HepG2 (cell line): ENCODE results near the gene ZNF483. TPM values are rescaled to one million over a fixed set of nuclear protein-coding genes. Genes with fewer than 3 reads are reported as not detected.

Source experiments
- CREBL2 ChIP-seq: sonication (generic); formaldehyde crosslinking; IDR thresholded peaks from 2 replicates; pipeline ENCODE4 v1.8.1; 2023; ENCODE audit warnings: missing genetic modification reagents, mild to moderate bottlenecking, borderline replicate concordance
- E2F1 ChIP-seq: sonication (generic); formaldehyde crosslinking; IDR thresholded peaks from 2 replicates; pipeline ENCODE4 v1.5.0; 2020; ENCODE audit warnings: missing genetic modification reagents
- ERF ChIP-seq: IDR thresholded peaks from 2 replicates; pipeline ENCODE4 v1.6.1; 2018; ENCODE audit warnings: missing biosample characterization, missing genetic modification reagents
- GZF1 ChIP-seq: sonication (generic); formaldehyde crosslinking; IDR thresholded peaks from 2 replicates; pipeline ENCODE4 v1.5.1; 2020; ENCODE audit warnings: mild to moderate bottlenecking, missing genetic modification reagents
- IRX3 ChIP-seq: sonication (generic); formaldehyde crosslinking; IDR thresholded peaks from 2 replicates; pipeline ENCODE4 v1.8.1; 2023; ENCODE audit warnings: mild to moderate bottlenecking, low read depth, missing genetic modification reagents, borderline replicate concordance
- NCOA5 ChIP-seq: sonication (generic); formaldehyde crosslinking; IDR thresholded peaks from 2 replicates; pipeline ENCODE4 v1.4.0; 2020; ENCODE audit warnings: missing genetic modification reagents
- NFYB ChIP-seq: sonication (generic); formaldehyde crosslinking; IDR thresholded peaks from 2 replicates; pipeline ENCODE4 v1.4.0; 2020; ENCODE audit warnings: missing genetic modification reagents
- NR1H2 ChIP-seq: sonication (generic); formaldehyde crosslinking; IDR thresholded peaks from 2 replicates; pipeline ENCODE4 v1.8.1; 2022; ENCODE audit warnings: low read depth, missing genetic modification reagents, borderline replicate concordance
- PCBP2 ChIP-seq: fragments of 200-400 bp; formaldehyde crosslinking; optimal IDR thresholded peaks from 2 replicates; pipeline ENCODE3; 2018; ENCODE audit warnings: low read length, low read depth; ENCODE audit not compliant: poor library complexity, severe bottlenecking
- RFXANK ChIP-seq: IDR thresholded peaks from 2 replicates; pipeline ENCODE4 v1.6.1; 2016
- SAFB2 ChIP-seq: sonication (generic); formaldehyde crosslinking; IDR thresholded peaks from 2 replicates; pipeline ENCODE4 v1.5.1; 2020; ENCODE audit warnings: missing genetic modification reagents, low read depth, mild to moderate bottlenecking, borderline replicate concordance
- SNAPC5 ChIP-seq: sonication (generic); formaldehyde crosslinking; IDR thresholded peaks from 2 replicates; pipeline ENCODE4 v1.8.1; 2023; ENCODE audit warnings: mild to moderate bottlenecking, missing genetic modification reagents, borderline replicate concordance
- SP140L ChIP-seq: sonication (generic); formaldehyde crosslinking; IDR thresholded peaks from 2 replicates; pipeline ENCODE4 v1.4.0; 2020; ENCODE audit warnings: missing genetic modification reagents, borderline replicate concordance
- TAF1 ChIP-seq: sonication (generic); formaldehyde crosslinking; IDR thresholded peaks from 2 replicates; pipeline ENCODE4 v1.4.0; 2020; ENCODE audit warnings: missing genetic modification reagents
- ZBTB49 ChIP-seq: sonication (generic); formaldehyde crosslinking; IDR thresholded peaks from 2 replicates; pipeline ENCODE4 v1.4.0; 2020; ENCODE audit warnings: missing genetic modification reagents, borderline replicate concordance
- ZC3H13 ChIP-seq: sonication (generic); formaldehyde crosslinking; IDR thresholded peaks from 2 replicates; pipeline ENCODE4 v1.8.1; 2023; ENCODE audit warnings: mild to moderate bottlenecking, missing genetic modification reagents, moderate library complexity
- ZMAT5 ChIP-seq: sonication (generic); formaldehyde crosslinking; IDR thresholded peaks from 2 replicates; pipeline ENCODE4 v1.5.0; 2020; ENCODE audit warnings: mild to moderate bottlenecking, low read depth, missing genetic modification reagents, borderline replicate concordance
- ZNF121 ChIP-seq: sonication (generic); formaldehyde crosslinking; IDR thresholded peaks from 2 replicates; pipeline ENCODE4 v1.5.0; 2020; ENCODE audit warnings: mild to moderate bottlenecking, missing genetic modification reagents
- ZNF3 ChIP-seq: IDR thresholded peaks from 2 replicates; pipeline ENCODE4 v1.7.0; 2017; ENCODE audit warnings: inconsistent platforms
- ZNF354B ChIP-seq: sonication (generic); formaldehyde crosslinking; IDR thresholded peaks from 2 replicates; pipeline ENCODE4 v1.8.0; 2022; ENCODE audit warnings: mild to moderate bottlenecking, missing genetic modification reagents
- ZNF572 ChIP-seq: sonication (generic); formaldehyde crosslinking; IDR thresholded peaks from 2 replicates; pipeline ENCODE4 v1.5.1; 2020; ENCODE audit warnings: mild to moderate bottlenecking, missing genetic modification reagents
- ZNF580 ChIP-seq: IDR thresholded peaks from 2 replicates; pipeline ENCODE4 v1.6.1; 2016; ENCODE audit warnings: low read depth, borderline replicate concordance
- ZNF788 ChIP-seq: sonication (generic); formaldehyde crosslinking; IDR thresholded peaks from 2 replicates; pipeline ENCODE4 v1.5.0; 2020; ENCODE audit warnings: mild to moderate bottlenecking, missing genetic modification reagents, borderline replicate concordance
- ZNF850 ChIP-seq: sonication (generic); formaldehyde crosslinking; conservative IDR thresholded peaks from 2 replicates; pipeline ENCODE4 v1.9.0; 2021; ENCODE audit warnings: mild to moderate bottlenecking, missing genetic modification reagents
- ZSCAN31 ChIP-seq: sonication (generic); formaldehyde crosslinking; IDR thresholded peaks from 2 replicates; pipeline ENCODE4 v1.5.0; 2020; ENCODE audit warnings: low read depth, mild to moderate bottlenecking, missing genetic modification reagents
- polyA plus RNA-seq, 8 experiments: library from polyadenylated mRNA; depleted of rRNA in 3 of 8; stranded (reverse) in 7 of 8; unstranded in 1 of 8; fragments of >200 nt; fragmentation: Illumina TruSeq in 4 of 8; extraction: Trizol in 4 of 8; gene quantifications; 2 replicates each; pipeline versions ENCODE4 v1.2.1 to v1.2.3, GENCODE V29; 2011 to 2016; ENCODE audit warnings: low read depth in 4 of 8, missing spikeins in 1 of 8, mixed read lengths in 1 of 8; ENCODE audit not compliant: insufficient read depth in 1 of 8
- total RNA-seq, 5 experiments: library from RNA; depleted of rRNA; stranded (reverse); fragments of >200 nt; fragmentation: Illumina TruSeq; extraction: Trizol; gene quantifications; 2 replicates each; pipeline ENCODE4 v1.2.3, GENCODE V29; 2016; ENCODE audit warnings: low read depth in 1 of 5

Gene ZNF483
- total and polyA plus RNA-seq, 2 of the 13 experiments (the other 11 are each of a cell fraction or from before 2014, with no cell fraction given): 2.0 to 9.5 TPM

GRCh38 chr9:111597852-111598732 lies 73.1 kb downstream of the ZNF483 start (continued):
- no peak for TF ChIP-seq ZBTB49 (CRISPR knock-in tag)
- no peak for TF ChIP-seq SNAPC5 (CRISPR knock-in tag)
- no peak for TF ChIP-seq GZF1 (CRISPR knock-in tag)
- no peak for TF ChIP-seq ZC3H13 (CRISPR knock-in tag)
- no peak for TF ChIP-seq ZNF354B (CRISPR knock-in tag)
- TF ChIP-seq TAF1: no peak
- no peak for TF ChIP-seq RFXANK
- no peak for TF ChIP-seq ZNF572 (CRISPR knock-in tag)
- no peak for TF ChIP-seq ZMAT5 (CRISPR knock-in tag)
- no peak for TF ChIP-seq ZNF3 (CRISPR knock-in tag)
- TF ChIP-seq SAFB2: no peak
- no peak for TF ChIP-seq ERF
- TF ChIP-seq CREBL2 (CRISPR knock-in tag): no peak
- TF ChIP-seq NCOA5 (CRISPR knock-in tag): no peak
- no peak for TF ChIP-seq PCBP2
- no peak for TF ChIP-seq IRX3 (CRISPR knock-in tag)
- no peak for TF ChIP-seq ZNF580 (CRISPR knock-in tag)
- TF ChIP-seq NR1H2 (CRISPR knock-in tag): no peak
- TF ChIP-seq ZNF121 (CRISPR knock-in tag): peak; percentile 10; the same call in 1 of the 2 replicates
- TF ChIP-seq SP140L: no peak
- no peak for TF ChIP-seq ZNF788 (CRISPR knock-in tag)
- TF ChIP-seq NFYB (CRISPR knock-in tag): no peak
- 0 out of 2 replicates have a peak, but pooled peaks have one; percentile 28 for TF ChIP-seq ZNF850 (CRISPR knock-in tag)
- no peak for TF ChIP-seq ZSCAN31
- no peak for TF ChIP-seq E2F1
